H9 (cell line): ENCODE measurements around the gene INVS. TPM values are rescaled to one million over a fixed set of nuclear protein-coding genes. Genes with fewer than 3 reads are reported as not detected.

Experiments used
- DNase-seq: peaks from one replicate; pipeline ENCODE4 v3.0.0-alpha.2; 2017
- H2AFZ ChIP-seq: one replicate; pipeline ENCODE4 v1.6.1; 2013; ENCODE audit warnings: mild to moderate bottlenecking, low read length, control low read depth, moderate library complexity
- H2AK5ac ChIP-seq: 2 replicates; pipeline ENCODE4 v1.6.1; 2013; ENCODE audit warnings: low read length, control low read depth, mixed read lengths; ENCODE audit not compliant: insufficient read length
- H2BK120ac ChIP-seq: one replicate; pipeline ENCODE4 v1.6.1; 2013; ENCODE audit warnings: low read depth, mild to moderate bottlenecking, low read length, control low read depth, inconsistent platforms; ENCODE audit not compliant: poor library complexity, severe bottlenecking
- H2BK12ac ChIP-seq: 2 replicates; pipeline ENCODE4 v1.6.1; 2013; ENCODE audit warnings: low read length, control low read depth, mixed read lengths, low read depth; ENCODE audit not compliant: insufficient read length
- H2BK15ac ChIP-seq: 2 replicates; pipeline ENCODE4 v1.6.1; 2013; ENCODE audit warnings: low read depth, low read length, control low read depth
- H2BK20ac ChIP-seq: one replicate; pipeline ENCODE4 v1.6.1; 2013; ENCODE audit warnings: low read depth, mild to moderate bottlenecking, low read length, control low read depth, inconsistent platforms; ENCODE audit not compliant: poor library complexity, severe bottlenecking
- H2BK5ac ChIP-seq: 2 replicates; pipeline ENCODE4 v1.6.1; 2013; ENCODE audit warnings: low read length, control low read depth, mixed read lengths; ENCODE audit not compliant: insufficient read length
- H3K14ac ChIP-seq: 2 replicates; pipeline ENCODE4 v1.6.1; 2013; ENCODE audit warnings: low read length, control low read depth; ENCODE audit not compliant: insufficient read depth
- H3K18ac ChIP-seq: 2 replicates; pipeline ENCODE4 v1.6.1; 2013; ENCODE audit warnings: low read depth, mild to moderate bottlenecking, mixed read lengths, low read length, control low read depth; ENCODE audit not compliant: insufficient read length
- H3K23ac ChIP-seq: 2 replicates; pipeline ENCODE4 v1.6.1; 2013; ENCODE audit warnings: low read length, control low read depth, mixed read lengths, low read depth; ENCODE audit not compliant: insufficient read length
- H3K23me2 ChIP-seq: 2 replicates; pipeline ENCODE4 v1.6.1; 2013; ENCODE audit warnings: low read depth, mild to moderate bottlenecking, mixed read lengths, low read length, control low read depth; ENCODE audit not compliant: insufficient read length, poor library complexity, severe bottlenecking
- H3K27ac ChIP-seq: 2 replicates; pipeline ENCODE4 v1.5.1; 2013; ENCODE audit warnings: low read length, control low read depth, mixed read lengths, low read depth; ENCODE audit not compliant: insufficient read length
- H3K27me3 ChIP-seq: 2 replicates; pipeline ENCODE4 v1.6.1; 2013; ENCODE audit warnings: low read length, control low read depth, inconsistent platforms; ENCODE audit not compliant: insufficient read depth
- H3K4ac ChIP-seq: 2 replicates; pipeline ENCODE4 v1.6.1; 2013; ENCODE audit warnings: low read depth, mild to moderate bottlenecking, control low read depth, inconsistent platforms, low read length, moderate library complexity
- H3K4me1 ChIP-seq: 2 replicates; pipeline ENCODE4 v1.6.1; 2013; ENCODE audit warnings: low read length, control low read depth, inconsistent platforms; ENCODE audit not compliant: insufficient read depth
- H3K4me2 ChIP-seq: 2 replicates; pipeline ENCODE4 v1.6.1; 2013; ENCODE audit warnings: low read length, control low read depth, mixed read lengths; ENCODE audit not compliant: insufficient read length, insufficient read depth
- H3K56ac ChIP-seq: 2 replicates; pipeline ENCODE4 v1.6.1; 2013; ENCODE audit warnings: low read depth, mild to moderate bottlenecking, mixed read lengths, low read length, control low read depth; ENCODE audit not compliant: insufficient read length
- H3K79me1 ChIP-seq: 2 replicates; pipeline ENCODE4 v1.6.1; 2013; ENCODE audit warnings: low read depth, mild to moderate bottlenecking, moderate library complexity, low read length, control low read depth, inconsistent platforms; ENCODE audit not compliant: insufficient read depth, poor library complexity, severe bottlenecking
- H3K79me2 ChIP-seq: 2 replicates; pipeline ENCODE4 v1.6.1; 2013; ENCODE audit warnings: low read length, control low read depth, inconsistent platforms; ENCODE audit not compliant: insufficient read depth
- H3K9ac ChIP-seq: 2 replicates; pipeline ENCODE4 v1.6.1; 2013; ENCODE audit warnings: low read length, control low read depth, mixed read lengths; ENCODE audit not compliant: insufficient read length; ENCODE audit errors: extremely low read depth
- H3K9me3 ChIP-seq: one replicate; pipeline ENCODE4 v1.6.1; 2013; ENCODE audit warnings: low read depth, low read length, inconsistent platforms; ENCODE audit not compliant: control insufficient read depth
- H3T11ph ChIP-seq: one replicate; pipeline ENCODE4 v1.6.1; 2013; ENCODE audit warnings: mild to moderate bottlenecking, low read length, control low read depth, inconsistent platforms
- H4K20me1 ChIP-seq: one replicate; pipeline ENCODE4 v1.6.1; 2013; ENCODE audit not compliant: control insufficient read depth, insufficient read length, insufficient read depth
- H4K5ac ChIP-seq: 2 replicates; pipeline ENCODE4 v1.6.1; 2013; ENCODE audit warnings: low read depth, mild to moderate bottlenecking, mixed read lengths, low read length, control low read depth; ENCODE audit not compliant: insufficient read length
- H4K8ac ChIP-seq: replicated peaks from 2 replicates; pipeline ENCODE4 v1.6.1; 2013; ENCODE audit warnings: low read length, control low read depth, mixed read lengths, low read depth; ENCODE audit not compliant: insufficient read length
- H4K91ac ChIP-seq: 2 replicates; pipeline ENCODE4 v1.6.1; 2013; ENCODE audit warnings: low read depth, mild to moderate bottlenecking, moderate library complexity, mixed read lengths, low read length, control low read depth; ENCODE audit not compliant: insufficient read length
- H3K27ac Mint-ChIP-seq, 3 experiments: 2 replicates in 2 of 3; 3 replicates in 1 of 3; pipeline ENCODE4 v1.8.0; 2020 to 2021; ENCODE audit warnings: mixed read lengths in 3 of 3, mild to moderate bottlenecking in 1 of 3, moderate library complexity in 1 of 3
- H3K27me3 Mint-ChIP-seq: 2 replicates; pipeline ENCODE4 v1.8.0; 2021; ENCODE audit warnings: low read depth, mild to moderate bottlenecking, moderate library complexity, mixed read lengths
- H3K36me3 Mint-ChIP-seq, 3 experiments: 2 replicates in 2 of 3; 3 replicates in 1 of 3; pipeline ENCODE4 v1.8.0; 2020 to 2021; ENCODE audit warnings: low read depth in 3 of 3, mixed read lengths in 3 of 3; ENCODE audit not compliant: insufficient read depth in 1 of 3
- H3K4me1 Mint-ChIP-seq, 2 experiments: 2 replicates each; pipeline ENCODE4 v1.8.0; 2020; ENCODE audit warnings: mixed read lengths in 2 of 2
- H3K4me3 Mint-ChIP-seq, 2 experiments: 2 replicates in 1 of 2; 3 replicates in 1 of 2; pipeline ENCODE4 v1.8.0; 2020 to 2021; ENCODE audit warnings: mild to moderate bottlenecking in 2 of 2, mixed read lengths in 2 of 2, moderate library complexity in 1 of 2
- H3K9me3 Mint-ChIP-seq, 2 experiments: 2 replicates in 1 of 2; 3 replicates in 1 of 2; pipeline ENCODE4 v1.8.0; 2020; ENCODE audit warnings: mild to moderate bottlenecking in 2 of 2, mixed read lengths in 2 of 2, moderate library complexity in 1 of 2
- CTCF ChIP-seq: fragments of 200-600 bp; sonication (generic); conservative IDR thresholded peaks from 3 replicates; pipeline ENCODE4 v1.8.0; 2021; ENCODE audit warnings: antibody characterized with exemption, mild to moderate bottlenecking
- WGBS: extraction: QIAGEN DNeasy Blood & Tissue Kit; methylation state at CpG from one replicate; pipeline ENCODE4 v1.1.7; 2013; ENCODE audit warnings: missing lambda C conversion rate, low lambda C conversion rate, mixed read lengths; ENCODE audit not compliant: insufficient read length; ENCODE audit errors: extremely low coverage; 5-methylcytosine and 5-hydroxymethylcytosine counted together
- total RNA-seq: library from RNA; stranded (reverse); gene quantifications from 2 replicates; pipeline ENCODE4 v1.2.1, GENCODE V29; 2021

The INVS gene
- total RNA-seq, 1 experiment from 2014 or later: 7.5 TPM

GRCh38 chr9:100307080-100307479, 208.0 kb downstream of the INVS start:
- Histone ChIP-seq H3K23ac (no peak overlapping the region), H3K14ac (no peak overlapping the region), H3K9ac (no peak overlapping the region), H3K4me1 (no peaks in the 10 kb centered on the region), H3K18ac (no peak overlapping the region), H3K4me2 (no peak overlapping the region), H3K23me2 (no peaks in the 10 kb centered on the region), H4K91ac (no peak overlapping the region), H4K8ac (no peak overlapping the region), H4K5ac (no peak overlapping the region), H3K79me1 (peaks cover 8% of the 10 kb centered on the region), H3K27ac (no peak overlapping the region), H2AFZ (no peak overlapping the region), H3K56ac (no peak overlapping the region), H2BK120ac (no peak overlapping the region), H2AK5ac (no peak overlapping the region), H2BK15ac (no peak overlapping the region), H3K79me2 (0 out of 2 replicates have a peak, but pooled peaks cover 2% of the 10 kb centered on the region), H2BK5ac (no peak overlapping the region), H3K9me3 (no peaks in the 10 kb centered on the region), H3T11ph (no peak overlapping the region), H3K27me3 (no peaks in the 10 kb centered on the region), H3K4ac (no peak overlapping the region), H2BK20ac (no peak overlapping the region), H2BK12ac (no peak overlapping the region), H4K20me1 (no peaks in the 10 kb centered on the region)
- H3K9me3 Mint-ChIP-seq: peaks cover 0 to 2% of the 10 kb centered on the region in 2 experiments; a peak in 1 of 5 replicates
- no CpG with 5 or more reads among the region's 2 CpGs for WGBS
- no peaks in the 10 kb centered on the region for H3K27me3 Mint-ChIP-seq
- H3K4me3 Mint-ChIP-seq: no peak overlapping the region
- DNase-seq: no peak
- H3K36me3 Mint-ChIP-seq: peaks cover 61 to 81% (median 79%) of the 10 kb centered on the region in 3 experiments; a peak in 6 of 7 replicates
- peaks cover 13 to 16% of the 10 kb centered on the region in 2 experiments; a peak in 3 of 4 replicates for H3K4me1 Mint-ChIP-seq
- no peak overlapping the region; a peak in 1 of 7 replicates for H3K27ac Mint-ChIP-seq
- TF ChIP-seq CTCF: no peak
